Activated naive CD4-positive, alpha-beta T cell treated with anti-CD3 and anti-CD28 coated beads, Interleukin-2, amount 50 U/mL, for 72 hours (primary cell): Measurements from ENCODE around the gene ZAP70. TPM values are rescaled to one million over a fixed set of nuclear protein-coding genes. Genes with fewer than 3 reads are reported as not detected.
A peak's percentile ranks its signal among the peaks of the same experiment; 100 is the strongest.

Experiments used
- ATAC-seq, 2 donors: fragments of 150-1000 bp; cut with Tn5 transposase; 2 replicates each; pipeline ENCODE4 v1.10.0; 2021; ENCODE audit warnings: mild to moderate bottlenecking in 2 of 2, moderate library complexity in 2 of 2
- DNase-seq, 2 donors: peaks; one replicate each; pipeline ENCODE4 v3.0.0; 2021 to 2022; ENCODE audit warnings: low spot score in 2 of 2
- H3K27ac Mint-ChIP-seq, 2 donors: one replicate each; pipeline ENCODE4 v1.8.0; 2022; ENCODE audit warnings: mild to moderate bottlenecking in 2 of 2, mixed read lengths in 2 of 2
- H3K36me3 Mint-ChIP-seq, 2 donors: one replicate each; pipeline ENCODE4 v1.8.0; 2022; ENCODE audit warnings: mixed read lengths in 2 of 2
- H3K9me3 Mint-ChIP-seq, 2 donors: one replicate each; pipeline ENCODE4 v1.8.0; 2022; ENCODE audit warnings: mixed read lengths in 2 of 2
- total RNA-seq, 2 donors: library from RNA; stranded (reverse); gene quantifications; one replicate each; pipeline ENCODE4 v1.2.3, GENCODE V29; 2022

ZAP70 gene
- total RNA-seq, 2 donors from 2014 or later, result 164 to 235 TPM

DNA sequence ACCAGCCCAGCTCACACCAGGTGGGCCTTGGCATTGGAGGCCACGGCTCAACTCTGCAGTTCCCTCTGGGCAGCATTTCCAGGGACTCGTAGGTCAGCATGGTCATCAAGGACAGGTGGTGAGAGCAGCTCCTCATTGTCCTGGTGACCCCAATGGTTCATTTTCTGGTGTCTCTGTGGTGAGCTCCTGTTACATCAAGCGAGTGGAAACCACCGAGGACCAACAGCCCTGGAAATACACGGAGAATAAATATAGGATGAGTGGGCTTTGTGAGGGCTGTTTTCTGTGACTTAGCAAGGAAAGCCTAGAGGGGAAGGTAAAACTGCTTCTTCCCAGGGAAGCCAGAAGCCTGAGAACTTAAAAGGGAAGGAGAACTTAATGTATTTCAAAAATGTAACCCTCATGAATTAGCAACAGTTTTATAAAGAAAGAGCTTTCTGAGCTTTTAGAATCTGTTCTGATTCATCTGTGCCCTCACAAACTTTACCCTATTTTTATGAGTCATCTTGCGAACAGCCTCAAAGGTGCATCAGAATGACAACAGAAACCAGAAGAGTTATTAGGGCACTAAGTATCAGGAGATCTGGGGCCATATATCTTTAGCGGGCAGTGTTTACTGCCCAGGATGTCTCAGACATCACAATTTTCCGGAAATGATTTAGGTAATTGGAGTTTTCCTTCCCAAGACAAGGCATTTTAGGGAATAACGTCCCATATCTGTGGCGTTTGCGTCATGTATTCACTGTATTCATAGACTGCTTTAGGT lies 25.1 kb upstream of the ZAP70 start:
- Mint-ChIP-seq H3K27ac (peak overlapping the region; percentile 40 to 79), H3K9me3 (no peaks in the 10 kb centered on the region), H3K36me3 (no peaks in the 10 kb centered on the region)
- peak in 1 of 2 donors; percentile 42 for DNase-seq
- peak; percentile 86 to 93 for ATAC-seq

DNA sequence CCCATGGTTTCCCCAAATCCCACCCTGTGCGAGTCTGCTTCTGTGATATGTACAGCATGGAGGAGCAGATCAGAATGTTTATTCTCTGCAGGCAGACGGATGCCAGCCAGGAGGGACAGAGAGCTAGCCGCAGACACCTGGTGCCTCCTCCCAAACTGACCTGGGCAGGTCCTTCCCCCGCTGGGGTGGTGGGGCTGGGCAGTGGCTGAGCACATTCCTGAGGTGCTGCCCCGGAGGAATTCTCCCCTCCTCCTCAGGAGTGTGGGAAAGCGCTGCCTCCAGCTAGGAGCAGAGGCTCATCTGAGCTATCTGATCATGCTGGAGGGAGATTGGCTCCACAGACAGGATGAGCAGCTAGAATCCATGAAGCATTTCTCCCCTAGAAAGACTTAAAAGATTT lies 22.2 kb upstream of the ZAP70 start:
- ATAC-seq (no peak), DNase-seq (no peak)
- Mint-ChIP-seq H3K36me3 (no peaks in the 10 kb centered on the region), H3K9me3 (no peaks in the 10 kb centered on the region), H3K27ac (no peak overlapping the region)

GRCh38 chr2:97693476-97693875 lies 19.9 kb upstream of the ZAP70 start:
- DNase-seq (no peak), ATAC-seq (no peak)
- Mint-ChIP-seq H3K36me3 (no peaks in the 10 kb centered on the region), H3K27ac (no peak overlapping the region), H3K9me3 (no peaks in the 10 kb centered on the region)

DNA sequence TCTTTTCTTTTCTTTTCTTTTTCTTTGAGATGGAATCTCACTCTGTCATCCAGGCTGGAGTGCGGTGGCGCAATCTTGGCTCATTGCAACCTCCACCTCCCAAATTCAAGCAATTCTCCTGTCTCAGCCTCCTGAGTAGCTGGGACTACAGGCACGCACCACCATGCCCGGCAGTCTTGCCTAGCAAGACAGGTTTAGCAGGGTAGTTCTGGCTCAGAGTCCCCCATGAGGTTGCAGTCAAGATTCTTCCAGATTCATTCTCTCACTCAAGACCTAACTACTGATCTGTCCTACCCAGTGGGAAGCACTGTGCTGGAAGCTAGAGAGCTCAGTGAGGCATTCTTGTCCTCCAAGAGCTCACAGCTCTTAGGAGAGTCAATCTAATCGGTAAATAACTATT lies 17.6 kb upstream of the ZAP70 start:
- no peaks in the 10 kb centered on the region for H3K36me3 Mint-ChIP-seq
- no peak for DNase-seq
- no peak for ATAC-seq
- peak overlapping the region in 1 of 2 donors; percentile 5 for H3K27ac Mint-ChIP-seq
- no peaks in the 10 kb centered on the region for H3K9me3 Mint-ChIP-seq

- Mint-ChIP-seq H3K36me3 (no peaks in the 10 kb centered on the region), H3K9me3 (no peaks in the 10 kb centered on the region), H3K27ac (peak overlapping the region in 1 of 2 donors; percentile 63)
- ATAC-seq (peak; percentile 94 to 99), DNase-seq (peak; percentile 85 to 95)
Measured at GRCh38 chr2:97697252-97698235, 15.8 kb upstream of the ZAP70 start.

DNA sequence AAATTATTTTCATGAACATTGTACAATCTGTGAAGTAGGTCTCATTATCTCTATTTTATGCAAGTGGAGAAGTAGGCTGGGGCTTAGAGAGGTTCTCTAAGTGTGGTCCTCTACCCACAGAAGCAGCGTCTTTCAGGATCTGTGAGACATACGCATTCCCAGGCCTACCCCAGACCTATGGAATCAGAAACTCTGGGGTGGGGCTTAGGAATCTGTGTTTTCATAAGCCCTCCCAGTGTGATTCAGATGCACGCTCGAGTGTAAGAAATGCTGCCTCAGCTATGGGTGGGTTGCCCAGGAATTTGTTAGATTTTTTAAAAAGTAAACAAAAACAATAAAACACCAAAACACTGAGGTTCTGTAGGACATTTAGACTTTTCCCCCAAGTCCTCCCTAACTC lies 14.8 kb upstream of the ZAP70 start:
- no peak for ATAC-seq
- Mint-ChIP-seq H3K9me3 (no peaks in the 10 kb centered on the region), H3K27ac (peak overlapping the region in 1 of 2 donors; percentile 73), H3K36me3 (no peaks in the 10 kb centered on the region)
- no peak for DNase-seq

DNA sequence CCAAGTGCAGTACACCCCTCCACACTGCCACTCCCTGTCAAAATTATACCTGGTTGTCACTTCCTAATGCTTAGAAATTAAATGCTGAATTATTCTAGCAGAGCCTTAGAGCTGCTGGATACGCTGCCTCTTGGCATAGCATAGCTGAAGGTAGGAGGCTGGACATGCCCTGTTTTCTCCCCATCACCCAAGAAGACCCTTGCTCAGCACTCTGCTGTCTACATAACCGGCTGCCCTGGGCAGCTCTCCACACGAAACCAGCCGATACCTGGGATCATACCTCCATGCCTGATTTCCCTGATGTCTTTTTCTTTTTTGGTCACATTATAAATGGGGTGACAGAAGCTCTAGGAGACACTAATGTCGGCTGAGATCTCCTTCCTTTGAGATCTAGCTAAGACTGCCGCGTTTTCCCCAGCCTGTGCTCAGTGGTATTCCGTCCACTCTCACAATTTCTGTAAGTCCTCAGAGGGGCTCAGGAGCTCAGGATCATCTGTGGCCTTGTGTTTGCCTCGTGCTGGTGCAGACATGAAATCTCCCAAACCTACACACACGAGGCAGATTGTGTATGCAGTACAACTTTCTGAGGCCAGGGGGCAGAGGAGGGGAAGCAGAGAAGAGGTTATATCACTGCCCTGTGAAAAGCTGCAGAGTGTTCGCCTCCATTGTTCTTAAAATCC lies 13.5 kb upstream of the ZAP70 start:
- ATAC-seq, result peak; percentile 61 to 86
- Mint-ChIP-seq H3K27ac (peak overlapping the region in 1 of 2 donors; percentile 35), H3K9me3 (no peaks in the 10 kb centered on the region), H3K36me3 (no peaks in the 10 kb centered on the region)
- peak in 1 of 2 donors; percentile 71 for DNase-seq

DNA sequence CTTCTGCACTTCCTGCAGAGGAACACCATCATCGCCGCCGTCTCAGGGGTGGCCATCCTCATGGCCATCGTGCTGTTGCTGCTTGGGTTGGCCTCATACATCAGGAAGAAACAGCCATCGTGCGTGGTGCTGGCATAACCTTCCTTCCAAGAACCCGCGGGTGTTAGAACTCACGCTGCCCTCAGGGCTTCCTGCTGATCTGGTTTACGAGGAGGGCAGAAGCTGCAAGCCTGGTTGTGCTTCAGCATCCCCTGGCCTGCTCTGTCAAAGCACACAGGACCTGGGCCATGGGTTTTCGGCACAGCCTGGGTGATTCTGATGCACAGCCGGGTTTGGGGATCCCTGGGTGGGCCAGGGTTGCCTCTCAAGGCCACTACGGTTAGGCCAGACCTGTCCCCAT lies 12.2 kb upstream of the ZAP70 start:
- Mint-ChIP-seq H3K36me3 (no peaks in the 10 kb centered on the region), H3K9me3 (no peaks in the 10 kb centered on the region), H3K27ac (no peak overlapping the region)
- ATAC-seq (no peak), DNase-seq (no peak)

DNA sequence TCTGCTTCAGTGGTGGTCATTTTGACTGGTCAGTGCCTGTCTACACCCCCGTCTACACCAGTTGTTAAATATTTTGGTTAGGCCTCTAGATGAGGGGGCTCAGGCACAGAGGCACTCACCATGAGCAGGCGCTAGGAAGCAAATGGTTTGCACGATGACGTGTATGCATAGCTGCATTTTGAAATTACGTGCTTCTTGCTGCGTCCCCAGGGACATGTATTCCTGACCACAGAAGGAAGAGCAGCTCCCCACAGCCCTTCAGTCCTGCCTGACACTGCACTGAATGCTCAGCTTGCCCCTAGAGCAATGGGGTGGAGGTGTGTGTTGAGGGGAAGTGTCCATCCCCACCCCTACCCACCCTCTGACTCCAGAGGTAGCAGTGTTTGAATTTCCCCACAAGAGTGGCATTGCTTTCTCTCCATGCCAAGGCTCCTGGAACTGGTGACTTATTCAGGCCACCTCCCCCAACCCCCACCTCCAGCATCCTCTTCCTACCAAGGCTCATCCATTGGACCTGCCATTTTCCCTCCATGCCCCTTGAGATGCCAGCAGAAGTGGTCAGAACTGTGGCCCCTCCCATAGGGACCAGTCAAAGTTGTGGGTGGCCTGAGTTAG lies 11.4 kb upstream of the ZAP70 start:
- DNase-seq (no peak), ATAC-seq (no peak)
- no peak overlapping the region for H3K27ac Mint-ChIP-seq
- H3K9me3 Mint-ChIP-seq, result no peaks in the 10 kb centered on the region
- H3K36me3 Mint-ChIP-seq, result no peaks in the 10 kb centered on the region

GRCh38 chr2:97702731-97703470 lies 10.5 kb upstream of the ZAP70 start:
- DNase-seq (no peak), ATAC-seq (no peak)
- Mint-ChIP-seq H3K27ac (no peak overlapping the region), H3K9me3 (no peaks in the 10 kb centered on the region), H3K36me3 (no peaks in the 10 kb centered on the region)

DNA sequence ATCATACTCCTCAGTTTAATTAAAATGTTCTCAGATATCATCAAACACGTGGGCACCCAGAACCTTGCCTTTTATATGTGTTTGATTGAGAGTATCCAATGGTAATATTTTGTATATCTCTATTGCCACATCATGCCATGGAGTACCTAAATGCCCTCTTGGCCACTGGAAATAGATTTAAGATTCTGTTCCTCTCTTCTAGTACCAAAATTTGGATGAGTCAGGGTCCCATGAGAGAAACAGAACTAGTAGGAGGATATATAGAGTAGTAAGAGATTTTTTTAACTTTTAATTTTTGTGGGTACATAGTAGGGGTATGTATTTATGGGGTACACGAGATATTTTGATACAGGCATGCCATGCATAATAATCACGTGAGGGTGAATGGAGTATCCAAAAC lies 9.6 kb upstream of the ZAP70 start:
- DNase-seq (no peak), ATAC-seq (no peak)
- Mint-ChIP-seq H3K36me3 (no peaks in the 10 kb centered on the region), H3K9me3 (no peaks in the 10 kb centered on the region), H3K27ac (no peak overlapping the region)

DNA sequence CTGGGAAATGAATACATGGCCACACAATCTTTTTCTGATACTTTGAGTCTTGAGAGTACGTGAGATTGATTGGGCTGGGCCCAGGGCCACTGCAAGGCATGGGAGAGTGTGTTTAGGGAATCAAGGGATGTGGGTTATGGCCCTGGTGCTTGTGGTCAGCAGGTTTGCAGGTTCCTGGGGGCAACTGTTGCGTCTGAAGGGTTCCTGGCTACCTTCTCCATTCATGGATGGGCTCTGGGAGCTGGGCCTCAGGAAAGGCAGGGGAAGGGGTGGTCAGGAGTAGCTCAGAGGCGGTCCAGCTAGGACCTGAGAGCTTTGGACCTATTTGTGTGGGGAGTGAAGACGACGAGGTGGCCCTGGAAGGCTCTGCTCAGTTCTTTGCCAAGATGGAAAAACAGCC lies 8.4 kb upstream of the ZAP70 start:
- H3K36me3 Mint-ChIP-seq, result peaks cover 0 to 3% of the 10 kb centered on the region in 2 donors
- H3K9me3 Mint-ChIP-seq, result no peaks in the 10 kb centered on the region
- ATAC-seq (no peak), DNase-seq (no peak)
- H3K27ac Mint-ChIP-seq, result no peak overlapping the region

GRCh38 chr2:97706112-97706511 lies 7.3 kb upstream of the ZAP70 start:
- ATAC-seq (no peak), DNase-seq (no peak)
- Mint-ChIP-seq H3K27ac (no peak overlapping the region), H3K36me3 (peaks cover 0 to 6% of the 10 kb centered on the region in 2 donors), H3K9me3 (no peaks in the 10 kb centered on the region)

GRCh38 chr2:97706708-97707345 lies 6.5 kb upstream of the ZAP70 start:
- no peak for DNase-seq
- peaks cover 0 to 6% of the 10 kb centered on the region in 2 donors for H3K36me3 Mint-ChIP-seq
- H3K27ac Mint-ChIP-seq, result no peak overlapping the region
- H3K9me3 Mint-ChIP-seq, result no peaks in the 10 kb centered on the region
- no peak for ATAC-seq

DNA sequence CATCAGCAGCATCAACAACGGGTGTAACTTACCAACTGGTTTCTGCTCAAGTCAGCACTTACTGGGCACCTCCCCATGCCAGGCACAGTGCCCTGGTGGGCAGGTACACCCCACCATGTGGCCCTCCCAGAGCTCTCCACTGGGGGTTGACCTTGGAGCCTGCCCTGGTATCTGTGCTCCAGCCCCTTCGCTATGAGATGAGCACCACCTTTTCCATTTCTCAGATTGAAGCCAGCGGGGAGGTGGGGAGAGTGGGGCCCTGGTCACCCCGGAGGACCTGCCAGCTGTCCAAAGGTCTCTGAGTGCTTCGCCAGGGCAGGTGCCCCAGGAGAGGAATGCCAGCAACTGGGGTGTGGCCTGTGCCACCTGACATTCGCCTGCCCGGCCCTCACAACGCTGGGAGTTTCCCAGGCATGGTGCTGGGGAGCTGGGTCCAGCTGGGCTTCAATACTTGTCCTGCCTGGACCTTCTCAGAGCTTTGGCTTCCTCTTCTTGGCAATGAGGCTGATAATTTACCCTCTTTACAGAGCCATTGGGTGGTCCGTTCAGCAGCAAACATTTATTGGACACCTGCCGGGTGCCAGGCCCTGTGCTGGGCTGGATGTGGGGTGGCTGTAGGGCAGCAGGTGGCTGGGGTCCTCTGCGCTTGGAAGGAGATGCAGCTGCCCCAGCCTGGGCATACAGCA lies 5.9 kb upstream of the ZAP70 start:
- H3K27ac Mint-ChIP-seq, result no peak overlapping the region

More for the DNA sequence above, 5.9 kb upstream of the ZAP70 start:
- DNase-seq (no peak), ATAC-seq (no peak)
- Mint-ChIP-seq H3K36me3 (peaks cover 0 to 6% of the 10 kb centered on the region in 2 donors), H3K9me3 (no peaks in the 10 kb centered on the region)
